ENCODE results near the gene ST6GAL1.
"Not testable (repeated sequence)": the region's sequence is repeated elsewhere in the genome, so short reads cannot be mapped to it uniquely, and the experiment has no call there.

- not testable (repeated sequence) for TF ChIP-seq MXI1 (IDR thresholded peaks at IDR 0.05; ENCODE audit: low read depth, low read length); RAD21 (IDR thresholded peaks at IDR 0.05; ENCODE audit: insufficient read depth, low read depth, low read length); STAT3 (IDR thresholded peaks at IDR 0.05; ENCODE audit: low read depth, low read length); MYC (IDR thresholded peaks at IDR 0.05; ENCODE audit: insufficient read depth, insufficient read length, insufficient replicate concordance, low read length, severe bottlenecking); POU2F2 (IDR thresholded peaks at IDR 0.05; ENCODE audit: borderline replicate concordance, low read depth, low read length); CTCF (IDR thresholded peaks at IDR 0.05 in 2 of 3, conservative IDR thresholded peaks at IDR 0.05 in 1 of 3; ENCODE audit: control insufficient read depth in 2 of 3, extremely low read depth in 1 of 3, insufficient read depth in 1 of 3, low read depth in 3 of 3, low read length in 3 of 3)
These were observed 61.8 kb downstream of the ST6GAL1 start for GRCh38 chr3:186992096-186992495.

All from GM12878 (cell line).